RWPE2 (cell line): ENCODE results near the gene MAPK14.

Source experiments
- ATAC-seq: fragments of 200-7000 bp; cut with Tn5 transposase; 3 replicates; pipeline ENCODE4 v1.9.1; 2021; ENCODE audit warnings: low read depth
- DNase-seq: peaks from one replicate; pipeline ENCODE4 v3.0.0-alpha.2; 2020; ENCODE audit warnings: low spot score
- H3K27ac ChIP-seq: fragments of 450-650 bp; 2 replicates; pipeline ENCODE4 v1.5.1; 2017; ENCODE audit warnings: mild to moderate bottlenecking; ENCODE audit not compliant: poor library complexity, severe bottlenecking
- H3K27me3 ChIP-seq: fragments of 250-450 bp; sonication (Bioruptor Pico); 2 replicates; pipeline ENCODE4 v1.5.1; 2021; ENCODE audit warnings: mild to moderate bottlenecking, moderate library complexity; ENCODE audit not compliant: insufficient read depth, poor library complexity, severe bottlenecking
- H3K36me3 ChIP-seq: fragments of 250-450 bp; sonication (Bioruptor Pico); 2 replicates; pipeline ENCODE4 v1.5.1; 2020; ENCODE audit warnings: low read depth, mild to moderate bottlenecking, moderate library complexity
- H3K4me1 ChIP-seq: fragments of 250-450 bp; sonication (Bioruptor Pico); 2 replicates; pipeline ENCODE4 v1.5.1; 2021; ENCODE audit warnings: mild to moderate bottlenecking, moderate library complexity; ENCODE audit not compliant: insufficient read depth, poor library complexity, severe bottlenecking
- H3K4me3 ChIP-seq: fragments of 250-450 bp; sonication (Bioruptor Pico); 2 replicates; pipeline ENCODE4 v1.5.1; 2021; ENCODE audit warnings: mild to moderate bottlenecking, moderate library complexity; ENCODE audit not compliant: severe bottlenecking
- H3K9me3 ChIP-seq: fragments of 250-450 bp; sonication (Bioruptor Pico); 2 replicates; pipeline ENCODE4 v1.5.1; 2021; ENCODE audit warnings: mild to moderate bottlenecking, moderate library complexity; ENCODE audit not compliant: severe bottlenecking
- CTCF ChIP-seq: fragments of 450-650 bp; IDR thresholded peaks from one replicate; pipeline ENCODE4 v1.5.1; 2017; ENCODE audit warnings: mild to moderate bottlenecking, moderate library complexity; ENCODE audit not compliant: poor library complexity, severe bottlenecking

MAPK14 gene

GRCh38 chr6:36142971-36143838, 115.6 kb downstream of the MAPK14 start:
- Histone ChIP-seq H3K36me3 (peaks cover 20% of the 10 kb centered on the region), H3K9me3 (no peaks in the 10 kb centered on the region), H3K27me3 (no peaks in the 10 kb centered on the region), H3K4me1 (no peaks in the 10 kb centered on the region), H3K27ac (no peak overlapping the region), H3K4me3 (no peak overlapping the region)
- TF ChIP-seq CTCF, result no peak
- DNase-seq, result no peak
- ATAC-seq, result no peak

GRCh38 chr6:36145495-36145894, 117.9 kb downstream of the MAPK14 start:
- no peaks in the 10 kb centered on the region for H3K4me1 ChIP-seq
- H3K4me3 ChIP-seq, result no peak overlapping the region
- no peak overlapping the region for H3K27ac ChIP-seq
- TF ChIP-seq CTCF, result no peak
- 0 out of 2 replicates have a peak, but pooled peaks cover 5% of the 10 kb centered on the region for H3K36me3 ChIP-seq
- ATAC-seq (no peak), DNase-seq (no peak)
- H3K9me3 ChIP-seq, result no peaks in the 10 kb centered on the region
- H3K27me3 ChIP-seq, result no peaks in the 10 kb centered on the region

GRCh38 chr6:36147294-36147693, 119.7 kb downstream of the MAPK14 start:
- H3K27ac ChIP-seq, result no peak overlapping the region
- H3K36me3 ChIP-seq, result no peaks in the 10 kb centered on the region
- no peaks in the 10 kb centered on the region for H3K27me3 ChIP-seq
- no peaks in the 10 kb centered on the region for H3K9me3 ChIP-seq
- TF ChIP-seq CTCF, result no peak
- ATAC-seq (no peak), DNase-seq (no peak)
- no peaks in the 10 kb centered on the region for H3K4me1 ChIP-seq
- no peak overlapping the region for H3K4me3 ChIP-seq

- Histone ChIP-seq H3K4me3 (no peak overlapping the region), H3K27ac (no peak overlapping the region), H3K9me3 (no peaks in the 10 kb centered on the region), H3K36me3 (no peaks in the 10 kb centered on the region), H3K4me1 (peaks cover 5% of the 10 kb centered on the region), H3K27me3 (no peaks in the 10 kb centered on the region)
- DNase-seq, result no peak
- ATAC-seq, result no peak
- no peak for TF ChIP-seq CTCF
These were observed 121.9 kb downstream of the MAPK14 start for GRCh38 chr6:36149476-36149875.

- ATAC-seq (no peak), DNase-seq (no peak)
- Histone ChIP-seq H3K4me1 (peaks cover 8% of the 10 kb centered on the region), H3K9me3 (no peaks in the 10 kb centered on the region), H3K36me3 (no peaks in the 10 kb centered on the region), H3K4me3 (no peak overlapping the region), H3K27ac (no peak overlapping the region), H3K27me3 (no peaks in the 10 kb centered on the region)
- no peak for TF ChIP-seq CTCF
These were observed 122.7 kb downstream of the MAPK14 start for GRCh38 chr6:36150283-36150682.
